Neutrophil (primary cell): ENCODE data around the gene AGPAT4.

Experiments
- H3K27ac ChIP-seq: fragments of 200-600 bp; sonication (generic); 2 replicates; pipeline ENCODE4 v1.5.1; 2016; ENCODE audit warnings: mild to moderate bottlenecking, moderate library complexity
- H3K27me3 ChIP-seq: fragments of 200-600 bp; sonication (generic); 2 replicates; pipeline ENCODE4 v1.6.0; 2016; ENCODE audit warnings: mild to moderate bottlenecking
- H3K36me3 ChIP-seq: fragments of 200-600 bp; sonication (generic); 2 replicates; pipeline ENCODE4 v1.5.1; 2017
- H3K4me1 ChIP-seq, 2 experiments: fragments of 200-600 bp in 1 of 2; sonication (generic) in 1 of 2; 1 replicate in 1 of 2; 2 replicates in 1 of 2; pipeline versions ENCODE4 v1.5.1 to v1.6.1; 2013 to 2016; ENCODE audit warnings: low read depth in 1 of 2, low read length in 1 of 2, mild to moderate bottlenecking in 1 of 2, moderate library complexity in 1 of 2; ENCODE audit not compliant: control insufficient read depth in 1 of 2, insufficient read depth in 1 of 2
- H3K4me3 ChIP-seq, 2 experiments: fragments of 200-600 bp in 1 of 2; sonication (generic) in 1 of 2; 1 replicate in 1 of 2; 2 replicates in 1 of 2; pipeline ENCODE4 v1.5.1; 2013 to 2016; ENCODE audit warnings: low read depth in 1 of 2, low read length in 1 of 2, mild to moderate bottlenecking in 1 of 2, moderate library complexity in 1 of 2
- H3K9me3 ChIP-seq: fragments of 200-600 bp; sonication (generic); 2 replicates; pipeline ENCODE4 v1.5.1; 2016
- TF ChIP-seq, protein P1 (sequence below): fragments of 200-600 bp; sonication (generic); IDR thresholded peaks from 2 replicates; pipeline ENCODE4 v1.5.1; 2016; ENCODE audit warnings: antibody characterized with exemption

The AGPAT4 gene

DNA sequence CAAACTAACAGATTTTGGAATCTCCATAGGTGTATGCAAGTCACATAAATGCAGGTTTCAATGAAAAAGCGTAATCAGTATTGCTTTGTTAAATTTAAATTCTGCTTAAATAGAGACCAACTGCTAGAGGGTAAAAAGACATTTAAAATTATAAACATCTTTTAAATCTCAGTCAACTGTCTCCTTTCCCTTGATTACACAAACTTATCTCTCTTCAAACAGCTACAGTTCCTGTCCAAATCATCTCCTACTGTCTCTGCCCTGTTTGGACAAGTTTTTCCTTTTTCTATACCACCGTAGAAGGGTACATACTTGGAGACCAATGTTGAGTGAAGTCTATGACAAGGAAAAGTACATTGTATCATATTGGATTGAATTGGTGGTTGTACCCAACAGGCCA is 43.5 kb downstream of the AGPAT4 start:
- Histone ChIP-seq H3K4me1 (no peaks in the 10 kb centered on the region), H3K27ac (no peak overlapping the region), H3K27me3 (peaks cover 5% of the 10 kb centered on the region), H3K36me3 (no peaks in the 10 kb centered on the region), H3K4me3 (no peak overlapping the region), H3K9me3 (no peaks in the 10 kb centered on the region)
- TF ChIP-seq, protein P1, sequence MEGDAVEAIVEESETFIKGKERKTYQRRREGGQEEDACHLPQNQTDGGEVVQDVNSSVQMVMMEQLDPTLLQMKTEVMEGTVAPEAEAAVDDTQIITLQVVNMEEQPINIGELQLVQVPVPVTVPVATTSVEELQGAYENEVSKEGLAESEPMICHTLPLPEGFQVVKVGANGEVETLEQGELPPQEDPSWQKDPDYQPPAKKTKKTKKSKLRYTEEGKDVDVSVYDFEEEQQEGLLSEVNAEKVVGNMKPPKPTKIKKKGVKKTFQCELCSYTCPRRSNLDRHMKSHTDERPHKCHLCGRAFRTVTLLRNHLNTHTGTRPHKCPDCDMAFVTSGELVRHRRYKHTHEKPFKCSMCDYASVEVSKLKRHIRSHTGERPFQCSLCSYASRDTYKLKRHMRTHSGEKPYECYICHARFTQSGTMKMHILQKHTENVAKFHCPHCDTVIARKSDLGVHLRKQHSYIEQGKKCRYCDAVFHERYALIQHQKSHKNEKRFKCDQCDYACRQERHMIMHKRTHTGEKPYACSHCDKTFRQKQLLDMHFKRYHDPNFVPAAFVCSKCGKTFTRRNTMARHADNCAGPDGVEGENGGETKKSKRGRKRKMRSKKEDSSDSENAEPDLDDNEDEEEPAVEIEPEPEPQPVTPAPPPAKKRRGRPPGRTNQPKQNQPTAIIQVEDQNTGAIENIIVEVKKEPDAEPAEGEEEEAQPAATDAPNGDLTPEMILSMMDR: no peak

DNA sequence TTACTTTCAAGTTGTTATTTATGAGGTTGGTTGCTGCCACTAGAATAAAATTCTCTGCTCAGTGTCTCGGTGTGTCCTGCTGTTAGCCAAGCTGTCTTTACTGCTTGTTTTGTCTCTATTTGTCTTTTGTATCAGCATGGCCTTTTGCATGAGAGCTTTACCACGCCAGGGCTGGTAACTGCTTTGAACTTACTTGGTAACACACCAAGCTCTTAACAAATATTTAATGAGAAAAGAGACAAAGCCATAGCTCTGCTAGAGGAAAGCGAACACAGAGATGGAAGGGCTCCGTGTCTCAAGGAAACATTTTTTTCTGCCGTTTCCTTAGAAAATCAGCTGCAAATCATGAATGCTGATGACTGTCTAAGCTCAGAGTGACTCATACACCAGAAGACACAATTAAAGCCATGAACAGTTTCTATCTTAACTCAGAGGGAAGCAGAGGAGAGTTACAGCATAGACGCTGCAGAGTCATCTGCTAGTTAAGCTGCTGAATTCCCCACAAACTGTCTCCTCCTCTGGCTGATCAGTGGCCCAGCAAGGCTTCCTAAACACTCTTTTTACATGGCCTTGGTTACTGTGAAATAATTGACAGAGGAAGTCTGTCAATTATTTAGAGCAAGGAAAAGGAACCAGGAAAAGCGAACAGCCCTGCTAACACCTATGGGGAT is 44.8 kb downstream of the AGPAT4 start:
- TF ChIP-seq, protein P1: no peak
- H3K9me3 ChIP-seq: no peaks in the 10 kb centered on the region
- no peak overlapping the region for H3K27ac ChIP-seq
- no peaks in the 10 kb centered on the region for H3K36me3 ChIP-seq
- H3K27me3 ChIP-seq: peaks cover 5% of the 10 kb centered on the region
- no peaks in the 10 kb centered on the region for H3K4me1 ChIP-seq
- H3K4me3 ChIP-seq: no peak overlapping the region

DNA sequence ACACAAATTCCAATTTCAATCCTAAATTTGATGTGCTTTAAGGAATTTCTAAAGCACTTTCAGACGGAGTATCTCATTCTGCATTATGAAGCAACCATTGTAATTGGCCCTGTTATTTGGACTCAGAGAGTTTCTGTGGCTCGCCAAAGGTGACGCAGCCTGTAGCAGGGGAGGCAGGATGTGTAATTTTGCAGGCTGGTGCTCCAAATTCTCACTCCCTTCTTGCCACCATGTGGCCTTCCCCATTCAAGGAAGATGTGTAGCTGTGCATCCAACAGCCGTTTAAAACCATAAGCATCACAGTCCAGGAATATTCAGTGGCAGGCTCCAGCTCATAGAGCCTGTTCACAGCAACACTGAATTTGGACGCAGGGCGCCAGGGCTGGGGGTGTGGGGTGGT is 45.8 kb downstream of the AGPAT4 start:
- Histone ChIP-seq H3K4me1 (no peaks in the 10 kb centered on the region), H3K4me3 (no peak overlapping the region), H3K27me3 (peaks cover 5% of the 10 kb centered on the region), H3K36me3 (no peaks in the 10 kb centered on the region), H3K27ac (no peak overlapping the region), H3K9me3 (no peaks in the 10 kb centered on the region)
- TF ChIP-seq, protein P1: no peak

DNA sequence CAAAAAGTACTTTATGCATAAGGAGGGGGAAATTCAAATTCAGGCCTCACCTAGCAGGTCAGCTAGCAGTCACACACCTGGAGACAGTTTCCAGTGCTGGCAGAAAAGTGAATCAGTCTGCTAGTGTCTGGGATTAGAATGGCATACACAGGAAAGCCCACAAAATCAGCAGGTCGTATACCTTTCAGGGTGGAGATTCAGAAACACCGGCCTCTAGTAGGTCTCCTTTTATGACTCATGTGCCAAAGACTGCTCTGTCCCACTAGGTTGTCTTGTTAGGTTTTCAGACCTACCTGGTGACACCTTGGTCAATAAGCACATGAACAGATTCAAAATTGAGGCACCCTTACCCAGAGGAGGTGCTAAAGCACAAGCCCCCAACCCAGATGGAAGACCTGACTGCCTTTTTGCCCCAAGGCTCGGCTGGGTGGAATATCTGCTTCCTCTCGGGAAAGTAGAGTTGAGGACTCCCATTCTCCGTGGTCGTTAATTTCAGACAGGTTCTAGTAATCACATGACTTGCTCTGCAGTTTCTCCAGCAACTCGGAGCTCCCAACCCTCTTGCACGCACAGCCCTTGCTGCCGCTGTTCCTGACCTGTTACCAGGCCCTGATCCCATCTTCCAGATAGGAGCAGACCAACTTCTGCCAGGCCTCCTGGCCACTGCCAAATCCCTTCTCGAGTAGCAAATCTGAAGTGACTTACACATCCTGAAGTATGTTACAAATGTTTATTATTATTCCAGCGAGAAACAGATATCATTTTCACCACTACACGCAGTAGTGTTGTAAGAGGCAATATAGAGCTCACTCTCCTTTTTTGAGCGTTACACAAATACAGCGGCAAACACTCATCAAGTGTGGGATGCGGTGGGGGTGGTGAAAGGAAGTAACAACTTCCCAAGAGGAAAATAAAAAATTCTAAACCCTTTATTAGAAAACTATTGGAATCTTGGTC is 46.6 kb downstream of the AGPAT4 start:
- no peak overlapping the region for H3K4me3 ChIP-seq
- no peaks in the 10 kb centered on the region for H3K36me3 ChIP-seq
- H3K27me3 ChIP-seq: peaks cover 5% of the 10 kb centered on the region
- H3K9me3 ChIP-seq: no peaks in the 10 kb centered on the region
- TF ChIP-seq, protein P1: no peak
- H3K4me1 ChIP-seq: no peaks in the 10 kb centered on the region
- no peak overlapping the region for H3K27ac ChIP-seq

DNA sequence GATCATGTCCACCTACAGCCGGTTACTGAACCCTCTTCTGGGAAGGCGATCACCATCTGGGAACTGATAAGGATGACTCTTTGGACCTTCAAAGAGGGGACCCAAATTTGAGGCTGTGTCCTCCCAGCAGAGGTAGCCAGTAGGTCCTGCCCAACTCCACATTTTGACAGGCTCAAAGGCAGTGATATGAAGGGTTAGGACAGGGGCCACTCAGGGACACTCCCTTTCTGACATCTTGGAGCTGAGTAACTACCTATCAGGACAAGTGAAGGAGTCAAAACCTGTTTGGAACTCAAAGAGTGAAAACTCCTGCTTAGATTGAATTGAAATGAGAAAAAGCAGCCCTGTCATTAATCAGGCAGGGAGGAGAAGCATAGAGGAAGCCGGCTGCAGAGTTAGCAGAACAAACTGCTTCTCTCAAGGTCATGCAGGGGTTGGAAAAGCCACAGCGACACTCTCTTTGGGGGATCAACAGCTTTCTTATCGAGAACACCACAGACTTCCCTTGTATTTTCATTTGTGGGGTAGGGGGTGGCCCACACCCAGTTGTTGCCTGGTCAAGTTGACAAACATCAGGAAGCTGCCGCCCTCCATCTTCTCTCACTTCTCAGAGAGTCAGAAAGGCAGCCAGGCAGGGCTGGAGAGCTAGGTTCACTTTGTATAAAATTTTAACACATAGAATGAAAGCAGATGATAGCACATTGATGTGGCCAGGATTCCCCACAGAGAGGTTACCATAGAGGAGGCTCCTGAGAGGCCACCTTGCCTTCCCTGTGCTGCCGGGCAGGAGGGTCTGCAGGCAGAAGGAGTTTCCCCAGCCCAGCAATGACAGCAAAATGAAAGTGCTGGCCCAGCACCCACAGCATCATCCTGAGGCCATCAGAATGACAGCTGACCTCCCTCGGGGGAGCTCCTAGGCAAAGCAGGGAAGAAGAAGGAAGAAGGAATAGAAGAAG is 47.6 kb downstream of the AGPAT4 start:
- no peak overlapping the region for H3K4me3 ChIP-seq
- no peaks in the 10 kb centered on the region for H3K36me3 ChIP-seq
- TF ChIP-seq, protein P1: no peak
- no peaks in the 10 kb centered on the region for H3K4me1 ChIP-seq
- H3K27me3 ChIP-seq: peaks cover 5% of the 10 kb centered on the region
- no peak overlapping the region for H3K27ac ChIP-seq
- no peaks in the 10 kb centered on the region for H3K9me3 ChIP-seq
